Type B pancreatic cell (in vitro differentiated cells): ENCODE data around the gene ESR1. TPM values are rescaled to one million over a fixed set of nuclear protein-coding genes. Genes with fewer than 3 reads are reported as not detected.

ENCODE experiments used
- DNase-seq: peaks from one replicate; pipeline ENCODE4 v3.0.0; 2021; ENCODE audit warnings: mixed read lengths; ENCODE audit not compliant: unreplicated experiment; ENCODE audit errors: extremely low spot score
- H3K27ac Mint-ChIP-seq: 2 replicates; pipeline ENCODE4 v1.8.0; 2021; ENCODE audit warnings: mild to moderate bottlenecking, mixed read lengths
- H3K27me3 Mint-ChIP-seq: 2 replicates; pipeline ENCODE4 v1.8.0; 2021; ENCODE audit warnings: mixed read lengths
- H3K36me3 Mint-ChIP-seq: 2 replicates; pipeline ENCODE4 v1.8.0; 2021; ENCODE audit warnings: mixed read lengths
- H3K4me1 Mint-ChIP-seq: one replicate; pipeline ENCODE4 v1.8.0; 2021; ENCODE audit warnings: mixed read lengths; ENCODE audit not compliant: unreplicated experiment
- H3K4me3 Mint-ChIP-seq: 2 replicates; pipeline ENCODE4 v1.8.0; 2021; ENCODE audit warnings: mild to moderate bottlenecking, mixed read lengths
- H3K9me3 Mint-ChIP-seq: 2 replicates; pipeline ENCODE4 v1.8.0; 2021; ENCODE audit warnings: mixed read lengths
- total RNA-seq: library from RNA; stranded (reverse); gene quantifications from 2 replicates; pipeline ENCODE4 v1.2.1, GENCODE V29; 2021; ENCODE audit warnings: low replicate concordance
- TF ChIP-seq, protein P1 (sequence below): fragments of 200-600 bp; sonication (generic); conservative IDR thresholded peaks from 2 replicates; pipeline ENCODE4 v1.5.0; 2021; ENCODE audit warnings: antibody characterized with exemption, mild to moderate bottlenecking

The ESR1 gene
- total RNA-seq, 1 donor from 2014 or later = 0.24 TPM

DNA sequence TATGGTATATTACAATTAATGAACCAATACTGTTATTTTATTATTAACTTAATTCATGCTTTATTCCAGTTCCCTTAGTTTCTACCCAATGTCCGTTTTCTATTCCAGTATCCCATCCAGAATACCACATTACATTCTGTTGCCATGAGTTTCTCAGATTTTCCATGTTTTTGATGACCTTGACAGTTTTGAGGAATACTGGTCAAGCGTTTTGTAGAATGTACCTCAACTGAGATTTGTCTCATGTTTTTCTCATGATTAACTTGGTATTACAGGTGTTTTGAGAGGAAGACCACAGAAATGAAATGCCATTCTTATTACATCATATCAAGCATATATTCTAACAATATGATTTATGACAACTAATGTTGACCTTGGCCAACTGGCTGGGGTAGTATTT, 23.8 kb upstream of the ESR1 start:
- TF ChIP-seq, protein P1, sequence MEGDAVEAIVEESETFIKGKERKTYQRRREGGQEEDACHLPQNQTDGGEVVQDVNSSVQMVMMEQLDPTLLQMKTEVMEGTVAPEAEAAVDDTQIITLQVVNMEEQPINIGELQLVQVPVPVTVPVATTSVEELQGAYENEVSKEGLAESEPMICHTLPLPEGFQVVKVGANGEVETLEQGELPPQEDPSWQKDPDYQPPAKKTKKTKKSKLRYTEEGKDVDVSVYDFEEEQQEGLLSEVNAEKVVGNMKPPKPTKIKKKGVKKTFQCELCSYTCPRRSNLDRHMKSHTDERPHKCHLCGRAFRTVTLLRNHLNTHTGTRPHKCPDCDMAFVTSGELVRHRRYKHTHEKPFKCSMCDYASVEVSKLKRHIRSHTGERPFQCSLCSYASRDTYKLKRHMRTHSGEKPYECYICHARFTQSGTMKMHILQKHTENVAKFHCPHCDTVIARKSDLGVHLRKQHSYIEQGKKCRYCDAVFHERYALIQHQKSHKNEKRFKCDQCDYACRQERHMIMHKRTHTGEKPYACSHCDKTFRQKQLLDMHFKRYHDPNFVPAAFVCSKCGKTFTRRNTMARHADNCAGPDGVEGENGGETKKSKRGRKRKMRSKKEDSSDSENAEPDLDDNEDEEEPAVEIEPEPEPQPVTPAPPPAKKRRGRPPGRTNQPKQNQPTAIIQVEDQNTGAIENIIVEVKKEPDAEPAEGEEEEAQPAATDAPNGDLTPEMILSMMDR = no peak
- H3K4me3 Mint-ChIP-seq = no peak overlapping the region
- H3K27me3 Mint-ChIP-seq = peaks cover 10% of the 10 kb centered on the region
- no peaks in the 10 kb centered on the region for H3K4me1 Mint-ChIP-seq
- no peak overlapping the region for H3K27ac Mint-ChIP-seq
- no peaks in the 10 kb centered on the region for H3K36me3 Mint-ChIP-seq
- H3K9me3 Mint-ChIP-seq = peaks cover 6% of the 10 kb centered on the region
- no peak for DNase-seq

DNA sequence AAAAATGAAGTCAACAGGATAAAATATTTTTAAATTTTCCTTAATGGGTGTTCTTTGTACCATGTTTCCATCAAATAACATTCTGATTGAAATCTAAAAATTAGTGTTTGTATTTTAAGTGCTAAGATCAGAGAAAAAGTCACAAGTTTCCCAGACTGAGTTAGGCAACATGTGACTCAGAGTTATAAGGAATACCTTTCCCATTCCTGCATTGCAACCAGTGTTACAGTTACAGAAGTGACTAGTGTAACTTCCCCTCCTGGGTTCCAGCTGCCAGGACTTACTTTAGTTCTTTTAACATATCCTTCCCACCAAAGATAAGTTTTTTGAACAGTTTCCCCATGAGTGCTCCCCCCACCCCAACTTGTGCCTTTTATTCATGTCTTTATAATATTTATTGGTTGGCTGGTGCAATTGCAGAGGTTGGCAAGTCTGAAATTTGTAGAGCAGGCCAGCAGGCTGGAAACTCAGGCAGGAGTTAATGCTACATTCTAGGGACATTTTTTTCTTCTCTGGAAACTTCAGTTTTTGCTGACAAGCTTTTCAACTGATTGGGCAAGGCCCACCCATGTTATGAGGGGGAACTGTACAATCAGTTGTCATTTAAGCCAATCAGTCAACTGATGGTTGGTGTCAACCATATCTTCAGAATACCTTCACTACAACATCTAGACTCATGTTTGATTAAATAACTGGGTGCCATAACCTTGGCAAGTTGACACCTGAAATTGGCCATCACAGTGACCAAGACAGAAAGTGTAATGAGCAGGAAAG, 22.9 kb upstream of the ESR1 start:
- Mint-ChIP-seq H3K36me3 (no peaks in the 10 kb centered on the region), H3K27ac (no peak overlapping the region), H3K9me3 (peaks cover 6% of the 10 kb centered on the region), H3K4me3 (no peak overlapping the region), H3K27me3 (peaks cover 10% of the 10 kb centered on the region), H3K4me1 (no peaks in the 10 kb centered on the region)
- DNase-seq = no peak
- TF ChIP-seq, protein P1 = no peak

- DNase-seq = no peak
- no peak overlapping the region for H3K27ac Mint-ChIP-seq
These were observed 10.5 kb upstream of the ESR1 start for GRCh38 chr6:151796842-151797530.

DNA sequence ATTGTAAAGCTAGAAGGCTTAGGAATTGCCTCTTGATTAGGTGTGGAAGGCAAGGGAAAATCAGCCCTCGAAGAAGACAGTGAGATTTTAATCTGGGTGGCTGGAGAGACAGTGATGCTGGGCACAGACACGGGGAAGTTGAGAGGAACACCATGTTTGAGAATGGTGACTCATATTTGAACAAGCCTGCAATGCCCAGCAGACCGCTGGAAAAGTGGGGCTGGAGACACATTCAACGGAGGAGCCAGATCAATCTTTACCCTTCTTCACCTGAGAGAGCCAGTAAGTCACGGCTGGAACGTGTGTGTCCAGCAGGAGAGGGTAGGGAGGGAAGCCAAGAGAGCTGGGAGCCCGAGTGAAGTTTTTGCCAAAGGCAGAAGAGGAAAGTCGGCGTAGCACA, 3.7 kb upstream of the ESR1 start:
- TF ChIP-seq, protein P1 = no peak
- H3K36me3 Mint-ChIP-seq = no peaks in the 10 kb centered on the region
- H3K4me1 Mint-ChIP-seq = peaks cover 10% of the 10 kb centered on the region
- H3K27ac Mint-ChIP-seq = no peak overlapping the region
- peaks cover 90% of the 10 kb centered on the region for H3K27me3 Mint-ChIP-seq
- peaks cover 4% of the 10 kb centered on the region for H3K9me3 Mint-ChIP-seq
- no peak for DNase-seq
- no peak overlapping the region for H3K4me3 Mint-ChIP-seq

More at GRCh38 chr6:151796842-151797530, 10.5 kb upstream of the ESR1 start:
- Mint-ChIP-seq H3K4me3 (no peak overlapping the region), H3K27me3 (peaks cover 38% of the 10 kb centered on the region), H3K9me3 (no peaks in the 10 kb centered on the region), H3K36me3 (no peaks in the 10 kb centered on the region), H3K4me1 (no peaks in the 10 kb centered on the region)
- TF ChIP-seq, protein P1 = no peak

DNA sequence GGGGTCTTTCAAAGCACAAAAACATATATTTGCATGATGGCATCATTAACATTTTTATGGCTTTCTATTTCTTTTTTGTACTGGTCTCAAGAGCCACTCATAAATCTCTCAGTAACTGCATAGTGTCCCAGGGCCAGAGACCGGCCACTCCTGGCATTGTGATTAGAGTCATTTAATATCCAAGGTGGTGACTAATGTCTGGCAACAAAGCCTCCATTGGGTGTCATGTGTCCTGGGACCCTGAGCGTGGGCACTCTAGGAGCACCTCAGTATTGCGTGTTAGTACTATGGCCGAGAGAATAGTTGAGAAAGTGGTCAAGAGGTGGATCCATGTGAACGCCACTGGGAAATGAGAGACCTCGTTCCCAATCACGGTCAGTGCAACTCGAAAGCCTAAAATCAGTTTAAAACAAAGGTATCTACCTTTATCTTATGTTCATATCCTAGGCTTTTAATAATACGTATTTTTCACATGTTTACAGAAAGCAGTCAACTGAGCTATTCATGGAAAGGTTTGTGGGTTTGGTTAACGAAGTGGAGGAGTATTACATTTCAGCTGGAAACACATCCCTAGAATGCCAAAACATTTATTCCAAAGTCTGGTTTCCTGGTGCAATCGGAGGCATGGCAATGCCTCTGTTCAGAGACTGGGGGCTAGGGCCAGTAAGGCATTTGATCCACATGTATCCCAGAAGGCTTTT, 2.7 kb upstream of the ESR1 start:
- no peaks in the 10 kb centered on the region for H3K36me3 Mint-ChIP-seq
- H3K4me3 Mint-ChIP-seq = no peak overlapping the region
- peaks cover 17% of the 10 kb centered on the region for H3K4me1 Mint-ChIP-seq
- no peak overlapping the region for H3K27ac Mint-ChIP-seq
- DNase-seq = no peak
- TF ChIP-seq, protein P1 = no peak
- H3K27me3 Mint-ChIP-seq = peaks cover 90% of the 10 kb centered on the region
- H3K9me3 Mint-ChIP-seq = peaks cover 4% of the 10 kb centered on the region
